ENCODE measurements around the gene ARHGAP18.

The ARHGAP18 gene

DNA sequence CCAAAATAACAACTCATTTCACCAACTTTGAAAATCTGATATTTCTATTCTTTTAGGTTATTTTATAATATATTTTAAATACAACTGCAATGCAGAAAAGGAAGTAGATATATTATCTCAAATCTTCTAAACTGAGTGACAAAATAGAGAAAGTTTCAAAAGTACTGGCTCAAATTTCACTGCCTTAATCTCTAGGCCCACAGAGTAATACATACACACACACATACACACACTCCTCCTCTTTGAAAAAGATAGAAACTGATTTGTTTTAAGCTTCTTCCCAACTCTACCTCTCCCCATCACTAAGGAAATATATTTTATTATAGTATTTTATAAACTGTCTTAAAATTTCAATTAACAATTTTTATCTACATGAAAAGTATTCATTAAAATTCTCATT lies 36.2 kb downstream of the ARHGAP18 start:
- DNase-seq (ENCODE audit: extremely low read depth, low read depth): no peak
- H3K4me3 ChIP-seq (replicated peaks; ENCODE audit: low read depth, low read length): no peak overlapping the region
- TF ChIP-seq, protein P1, sequence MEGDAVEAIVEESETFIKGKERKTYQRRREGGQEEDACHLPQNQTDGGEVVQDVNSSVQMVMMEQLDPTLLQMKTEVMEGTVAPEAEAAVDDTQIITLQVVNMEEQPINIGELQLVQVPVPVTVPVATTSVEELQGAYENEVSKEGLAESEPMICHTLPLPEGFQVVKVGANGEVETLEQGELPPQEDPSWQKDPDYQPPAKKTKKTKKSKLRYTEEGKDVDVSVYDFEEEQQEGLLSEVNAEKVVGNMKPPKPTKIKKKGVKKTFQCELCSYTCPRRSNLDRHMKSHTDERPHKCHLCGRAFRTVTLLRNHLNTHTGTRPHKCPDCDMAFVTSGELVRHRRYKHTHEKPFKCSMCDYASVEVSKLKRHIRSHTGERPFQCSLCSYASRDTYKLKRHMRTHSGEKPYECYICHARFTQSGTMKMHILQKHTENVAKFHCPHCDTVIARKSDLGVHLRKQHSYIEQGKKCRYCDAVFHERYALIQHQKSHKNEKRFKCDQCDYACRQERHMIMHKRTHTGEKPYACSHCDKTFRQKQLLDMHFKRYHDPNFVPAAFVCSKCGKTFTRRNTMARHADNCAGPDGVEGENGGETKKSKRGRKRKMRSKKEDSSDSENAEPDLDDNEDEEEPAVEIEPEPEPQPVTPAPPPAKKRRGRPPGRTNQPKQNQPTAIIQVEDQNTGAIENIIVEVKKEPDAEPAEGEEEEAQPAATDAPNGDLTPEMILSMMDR (IDR thresholded peaks at IDR 0.05; ENCODE audit: low read depth, low read length, missing control alignments): no peak

- no peak overlapping the region for H3K4me3 ChIP-seq (replicated peaks; ENCODE audit: low read depth, low read length)
- TF ChIP-seq, protein P1 (IDR thresholded peaks at IDR 0.05; ENCODE audit: low read depth, low read length, missing control alignments): no peak
- DNase-seq (ENCODE audit: extremely low read depth, low read depth): peak; percentile 78
Measured at GRCh38 chr6:129672881-129673631, 36.9 kb downstream of the ARHGAP18 start.

- TF ChIP-seq, protein P1 (IDR thresholded peaks at IDR 0.05; ENCODE audit: low read depth, low read length, missing control alignments): no peak
- H3K4me3 ChIP-seq (replicated peaks; ENCODE audit: low read depth, low read length): no peak overlapping the region
- no peak for DNase-seq (ENCODE audit: extremely low read depth, low read depth)
Measured at GRCh38 chr6:129672341-129672682, 37.7 kb downstream of the ARHGAP18 start.

DNA sequence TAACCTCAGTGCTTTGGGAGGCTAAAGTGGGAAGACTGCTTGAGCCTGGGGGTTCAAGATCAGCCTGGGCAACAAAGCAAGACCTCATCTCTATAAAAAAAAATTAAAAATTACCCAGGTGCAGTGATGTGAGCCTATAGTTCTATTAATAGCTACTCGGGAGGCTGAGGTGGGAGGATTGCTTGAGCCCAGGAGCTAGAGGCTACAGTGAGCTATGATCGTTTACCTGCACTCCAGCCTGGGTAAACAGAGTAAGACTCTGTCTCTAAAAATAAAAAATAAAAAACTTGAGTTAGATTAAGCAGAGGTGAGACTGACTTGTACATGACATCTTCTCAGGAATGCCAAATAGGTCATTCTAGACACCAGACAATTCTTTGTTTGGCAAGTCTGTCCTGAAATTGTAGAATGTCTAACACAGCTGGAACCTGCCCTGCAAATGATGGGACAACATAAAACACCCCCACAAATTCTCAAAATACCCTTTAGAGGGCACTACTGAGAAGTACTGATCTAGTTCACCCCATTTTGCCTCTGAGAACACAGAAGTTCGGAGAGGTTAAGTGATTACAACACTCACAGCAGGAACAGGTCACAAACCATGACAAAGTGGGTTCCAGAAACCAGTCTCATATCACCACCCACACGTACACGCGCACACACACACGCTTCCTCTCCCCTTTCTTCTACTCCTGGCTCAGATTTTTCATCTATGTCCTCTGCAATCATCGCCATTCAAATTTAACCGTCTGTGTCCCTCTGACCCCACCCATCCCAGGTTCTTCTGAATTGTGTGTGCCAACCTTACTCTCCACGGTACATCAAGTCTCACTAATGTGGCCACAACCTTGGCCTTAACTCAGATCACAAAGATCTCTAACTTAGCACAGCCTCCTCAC lies 38.3 kb downstream of the ARHGAP18 start:
- no peak for DNase-seq (ENCODE audit: extremely low read depth, low read depth)
- TF ChIP-seq, protein P1 (IDR thresholded peaks at IDR 0.05; ENCODE audit: low read depth, low read length, missing control alignments): peak; percentile 16
- no peak overlapping the region for H3K4me3 ChIP-seq (replicated peaks; ENCODE audit: low read depth, low read length)

DNA sequence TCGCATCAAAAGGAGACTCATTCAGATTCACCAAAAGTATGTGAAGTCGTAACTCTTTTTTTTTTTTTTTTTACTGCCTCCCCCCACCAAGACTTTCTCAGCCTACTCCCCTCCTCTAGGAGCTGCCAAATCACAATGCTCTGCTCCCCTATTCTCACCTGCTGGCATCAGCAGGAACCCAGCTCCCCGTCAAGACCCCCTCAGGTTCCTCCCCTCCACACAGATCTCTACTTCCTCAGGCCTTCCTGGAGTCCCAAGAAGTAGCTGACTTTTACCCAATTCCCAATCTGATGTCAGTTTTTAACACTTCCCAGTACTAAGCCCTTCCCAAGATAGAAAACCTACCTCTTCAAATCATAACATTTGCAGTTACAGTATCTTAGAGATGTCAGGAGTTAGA lies 39.3 kb downstream of the ARHGAP18 start:
- TF ChIP-seq, protein P1 (IDR thresholded peaks at IDR 0.05; ENCODE audit: low read depth, low read length, missing control alignments): no peak
- H3K4me3 ChIP-seq (replicated peaks; ENCODE audit: low read depth, low read length): no peak overlapping the region
- no peak for DNase-seq (ENCODE audit: extremely low read depth, low read depth)

- H3K4me3 ChIP-seq (replicated peaks; ENCODE audit: low read depth, low read length): no peak overlapping the region
- TF ChIP-seq, protein P1 (IDR thresholded peaks at IDR 0.05; ENCODE audit: low read depth, low read length, missing control alignments): no peak
- DNase-seq (ENCODE audit: extremely low read depth, low read depth): no peak
Measured at GRCh38 chr6:129667621-129668020, 42.4 kb downstream of the ARHGAP18 start.

Data from HFF-Myc (cell line).